WERI-Rb-1 (cell line): ENCODE results near the gene KNDC1.

Source experiments
- DNase-seq: peaks from one replicate; pipeline ENCODE4 v3.0.0-alpha.2; 2020
- H3K27ac ChIP-seq: fragments of 250-450 bp; sonication (Bioruptor Pico); 2 replicates; pipeline ENCODE4 v1.5.1; 2020; ENCODE audit warnings: mild to moderate bottlenecking, moderate library complexity
- H3K27me3 ChIP-seq: fragments of 250-450 bp; sonication (Bioruptor Pico); 2 replicates; pipeline ENCODE4 v1.5.1; 2021; ENCODE audit warnings: mild to moderate bottlenecking, low read depth, moderate library complexity; ENCODE audit not compliant: insufficient read depth, severe bottlenecking
- H3K36me3 ChIP-seq: fragments of 250-450 bp; sonication (Bioruptor Pico); 2 replicates; pipeline ENCODE4 v1.5.1; 2020; ENCODE audit warnings: mild to moderate bottlenecking, moderate library complexity
- H3K4me3 ChIP-seq: 2 replicates; pipeline ENCODE4 v1.5.1; 2011; ENCODE audit warnings: low read depth, mild to moderate bottlenecking, control low read depth, low read length
- H3K9me3 ChIP-seq: fragments of 250-450 bp; sonication (Bioruptor Pico); 2 replicates; pipeline ENCODE4 v1.5.1; 2021; ENCODE audit warnings: mild to moderate bottlenecking, moderate library complexity; ENCODE audit not compliant: severe bottlenecking
- TF ChIP-seq, protein P1 (sequence below): IDR thresholded peaks from 2 replicates; pipeline ENCODE4 v1.5.1; 2011; ENCODE audit warnings: low read depth, mild to moderate bottlenecking, control low read depth, inconsistent platforms, low read length

The KNDC1 gene

DNA sequence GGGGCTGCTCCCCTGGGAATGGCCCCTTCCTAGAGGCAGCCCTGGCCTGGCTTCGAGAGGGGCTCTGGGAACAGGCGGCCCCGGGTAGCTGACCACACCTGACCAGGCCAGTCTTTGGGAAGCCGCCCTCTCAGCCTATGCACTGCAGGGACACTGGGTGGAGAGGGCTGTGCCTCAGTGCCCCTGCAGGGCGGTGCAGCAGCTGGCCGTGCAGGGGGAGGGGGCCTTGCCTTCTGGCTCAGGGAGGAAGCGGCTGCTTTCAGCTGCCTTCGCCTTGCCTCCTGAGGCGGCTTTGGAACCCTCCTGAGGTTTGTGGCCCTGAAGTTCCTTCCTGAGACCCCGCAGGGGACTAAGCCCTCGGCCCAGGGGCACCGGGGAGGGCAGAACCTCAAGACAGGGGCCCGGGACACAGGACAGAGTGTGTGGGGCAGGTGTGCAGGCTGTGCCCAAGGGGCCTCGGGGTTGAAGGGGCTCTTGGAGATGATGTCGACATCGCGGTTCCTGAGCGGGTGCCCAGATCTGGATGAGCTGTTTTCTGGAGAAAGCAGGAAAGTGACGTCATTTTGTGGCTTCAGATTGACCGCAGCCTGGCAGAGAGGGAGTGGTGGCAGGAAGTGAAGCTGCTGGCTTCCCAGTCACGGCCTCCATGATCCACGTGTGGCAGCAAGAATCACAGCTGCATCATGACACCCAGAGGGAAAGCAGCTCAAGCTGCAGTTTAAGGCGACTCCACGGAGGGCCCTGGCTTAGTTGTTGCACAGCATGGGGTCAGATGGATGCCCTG lies 99.0 kb downstream of the KNDC1 start:
- Histone ChIP-seq H3K4me3 (no peak overlapping the region), H3K27ac (no peak overlapping the region), H3K36me3 (no peaks in the 10 kb centered on the region), H3K27me3 (no peaks in the 10 kb centered on the region), H3K9me3 (no peaks in the 10 kb centered on the region)
- TF ChIP-seq, protein P1, sequence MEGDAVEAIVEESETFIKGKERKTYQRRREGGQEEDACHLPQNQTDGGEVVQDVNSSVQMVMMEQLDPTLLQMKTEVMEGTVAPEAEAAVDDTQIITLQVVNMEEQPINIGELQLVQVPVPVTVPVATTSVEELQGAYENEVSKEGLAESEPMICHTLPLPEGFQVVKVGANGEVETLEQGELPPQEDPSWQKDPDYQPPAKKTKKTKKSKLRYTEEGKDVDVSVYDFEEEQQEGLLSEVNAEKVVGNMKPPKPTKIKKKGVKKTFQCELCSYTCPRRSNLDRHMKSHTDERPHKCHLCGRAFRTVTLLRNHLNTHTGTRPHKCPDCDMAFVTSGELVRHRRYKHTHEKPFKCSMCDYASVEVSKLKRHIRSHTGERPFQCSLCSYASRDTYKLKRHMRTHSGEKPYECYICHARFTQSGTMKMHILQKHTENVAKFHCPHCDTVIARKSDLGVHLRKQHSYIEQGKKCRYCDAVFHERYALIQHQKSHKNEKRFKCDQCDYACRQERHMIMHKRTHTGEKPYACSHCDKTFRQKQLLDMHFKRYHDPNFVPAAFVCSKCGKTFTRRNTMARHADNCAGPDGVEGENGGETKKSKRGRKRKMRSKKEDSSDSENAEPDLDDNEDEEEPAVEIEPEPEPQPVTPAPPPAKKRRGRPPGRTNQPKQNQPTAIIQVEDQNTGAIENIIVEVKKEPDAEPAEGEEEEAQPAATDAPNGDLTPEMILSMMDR: no peak
- DNase-seq: no peak

DNA sequence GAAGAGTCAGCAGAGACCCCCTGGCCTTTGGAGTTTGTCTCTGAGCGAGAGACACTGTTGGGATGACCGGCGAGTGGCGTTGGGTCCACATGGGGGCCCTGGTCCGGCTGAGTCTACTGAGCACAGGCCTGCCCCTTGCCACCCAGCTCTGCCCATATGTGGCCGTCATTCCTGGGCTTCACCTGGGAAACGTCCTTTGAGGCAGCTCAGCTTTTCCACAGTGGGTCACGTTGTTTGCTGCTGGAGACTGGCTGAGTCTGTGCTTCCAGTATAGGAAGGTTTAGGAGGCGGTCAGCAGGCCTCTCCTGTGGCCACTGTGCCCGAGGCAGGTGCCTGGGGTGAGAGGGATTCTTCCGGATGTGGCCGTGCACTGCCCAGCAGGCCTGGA lies 99.6 kb downstream of the KNDC1 start:
- TF ChIP-seq, protein P1: no peak
- no peaks in the 10 kb centered on the region for H3K9me3 ChIP-seq
- H3K36me3 ChIP-seq: no peaks in the 10 kb centered on the region
- H3K4me3 ChIP-seq: no peak overlapping the region
- no peak for DNase-seq
- H3K27ac ChIP-seq: no peak overlapping the region
- H3K27me3 ChIP-seq: no peaks in the 10 kb centered on the region

DNA sequence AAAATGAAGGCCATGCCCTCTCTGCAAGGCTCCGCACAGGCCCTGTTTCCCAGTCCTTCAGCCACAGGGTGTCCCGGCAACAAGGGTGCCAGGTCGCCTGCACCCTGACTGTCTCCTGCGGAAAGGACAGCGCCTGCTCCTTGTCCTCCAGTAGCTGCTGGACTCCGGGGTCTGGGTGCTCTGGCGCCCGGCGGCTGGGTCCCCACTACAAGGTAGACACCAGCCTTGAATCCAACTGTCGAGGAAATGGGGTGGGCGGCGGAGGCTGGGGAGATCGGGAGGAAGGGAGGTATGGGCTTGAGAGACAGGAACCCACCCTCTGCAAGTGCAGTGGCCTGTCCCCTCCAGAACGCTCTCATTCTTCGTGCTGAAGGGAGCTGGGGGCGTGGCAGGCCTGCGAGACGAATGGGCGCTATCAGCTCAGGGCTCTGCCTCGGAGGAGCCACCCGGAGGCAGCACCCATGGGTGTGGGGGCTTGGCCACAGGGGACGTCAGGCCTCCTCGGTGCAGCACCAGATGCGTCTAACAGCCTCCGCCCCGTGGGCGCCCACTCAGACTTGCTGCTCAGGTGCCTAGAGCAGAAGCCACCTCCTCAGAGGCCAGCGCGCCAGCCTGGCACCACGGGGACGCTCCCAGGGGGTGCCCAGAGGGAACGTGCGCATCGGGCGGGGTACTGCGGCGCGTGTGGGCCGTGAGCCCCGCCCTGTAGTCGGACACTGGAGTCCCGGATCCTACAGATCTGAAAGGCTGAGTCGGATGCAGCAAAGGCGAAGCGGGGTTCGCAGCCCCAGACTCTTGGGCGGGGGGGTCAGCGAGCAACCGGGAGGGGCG lies 101.1 kb downstream of the KNDC1 start:
- H3K27ac ChIP-seq: peak overlapping the region; percentile 81

DNA sequence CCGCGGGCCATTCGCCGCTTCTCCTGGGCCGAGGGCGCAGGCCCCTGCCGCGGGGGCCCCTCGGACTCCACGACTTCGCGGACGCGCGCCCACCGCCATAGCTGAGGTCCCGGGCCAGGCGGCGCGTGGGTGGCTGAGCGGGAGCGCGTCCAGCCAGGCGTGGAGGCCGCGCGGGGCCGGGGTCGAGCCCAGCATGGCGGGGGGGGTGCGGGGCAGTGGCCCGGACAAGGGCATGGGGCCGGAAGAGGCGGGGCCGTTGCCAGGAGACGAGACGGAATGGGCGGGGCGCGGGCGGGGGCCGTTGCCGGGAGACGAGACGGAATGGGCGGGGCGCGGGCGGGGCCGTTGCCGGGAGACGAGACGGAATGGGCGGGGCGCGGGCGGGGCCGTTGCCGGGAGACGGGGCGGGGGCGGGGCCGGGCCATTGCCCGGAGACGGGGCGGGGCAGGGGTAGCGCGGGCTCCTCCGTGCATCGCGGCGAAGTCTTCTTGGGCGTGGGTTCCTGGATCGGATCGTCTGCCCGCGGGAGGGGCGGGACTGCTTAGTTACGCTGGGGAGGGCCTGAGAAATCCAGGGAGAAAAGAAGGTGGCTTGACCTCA lies 101.8 kb downstream of the KNDC1 start:
- Histone ChIP-seq H3K27ac (peak overlapping the region; percentile 81), H3K27me3 (no peaks in the 10 kb centered on the region), H3K9me3 (no peaks in the 10 kb centered on the region), H3K4me3 (peak overlapping the region; percentile 58), H3K36me3 (no peaks in the 10 kb centered on the region)
- peak; percentile 89 for DNase-seq
- TF ChIP-seq, protein P1: no peak

More for the DNA sequence above, 101.1 kb downstream of the KNDC1 start:
- peak overlapping the region; percentile 58 for H3K4me3 ChIP-seq
- H3K9me3 ChIP-seq: no peaks in the 10 kb centered on the region
- TF ChIP-seq, protein P1: no peak
- peak; percentile 47 for DNase-seq
- no peaks in the 10 kb centered on the region for H3K27me3 ChIP-seq
- no peaks in the 10 kb centered on the region for H3K36me3 ChIP-seq

DNA sequence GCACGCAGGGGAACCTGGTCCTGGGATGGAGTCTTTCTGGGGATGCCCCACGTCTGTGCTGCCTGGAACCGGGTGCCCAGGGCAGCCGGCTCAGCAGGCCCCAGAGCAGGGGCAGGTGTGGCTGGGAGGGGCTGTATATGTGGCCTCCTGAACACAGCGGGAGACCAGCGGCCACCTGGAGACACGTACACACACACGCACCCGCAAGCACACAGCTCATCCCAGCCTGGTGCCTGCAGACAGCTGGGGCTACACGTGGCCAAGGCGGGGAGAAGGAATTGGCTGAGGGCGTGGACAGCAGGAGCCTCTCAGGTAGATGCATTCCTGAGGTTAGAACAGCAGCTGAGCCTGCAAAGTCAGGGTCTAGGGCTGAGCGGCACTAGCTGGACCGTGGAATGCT lies 102.7 kb downstream of the KNDC1 start:
- Histone ChIP-seq H3K9me3 (no peaks in the 10 kb centered on the region), H3K4me3 (peak overlapping the region; percentile 36), H3K36me3 (no peaks in the 10 kb centered on the region), H3K27me3 (no peaks in the 10 kb centered on the region), H3K27ac (no peak overlapping the region)
- TF ChIP-seq, protein P1: no peak
- peak; percentile 72 for DNase-seq
